IMR-90 (cell line): ENCODE results near the gene NSD2. TPM values are rescaled to one million over a fixed set of nuclear protein-coding genes. Genes with fewer than 3 reads are reported as not detected.

Experiments
- ATAC-seq: fragments of 200-7000 bp; cut with Tn5 transposase; 2 replicates; pipeline ENCODE4 v1.9.1; 2020; ENCODE audit warnings: low read depth, mild to moderate bottlenecking, moderate library complexity
- BruUV-seq: library from RNA; stranded (reverse); fragments of 400-500 nt; replicated peaks from 2 replicates; lab custom pipeline; 2021; lab: Mats Ljungman, UMichigan
- CTCF ChIA-PET: fragments of 300-600 bp; formaldehyde crosslinking; extraction: SDS; loops from one replicate; lab custom pipeline; 2021; ENCODE audit warnings: antibody characterized with exemption; lab: Yijun Ruan, JAX
- POLR2A ChIA-PET: fragments of 300-600 bp; sonication (Branson Sonifier 250); formaldehyde crosslinking; loops from one replicate; lab custom pipeline; 2022; ENCODE audit warnings: antibody characterized with exemption; ENCODE audit not compliant: unreplicated experiment; lab: Charles Lee
- DNase-seq: peaks from one replicate; pipeline ENCODE4 v3.0.0; 2013
- H2AFZ ChIP-seq: replicated peaks from 2 replicates; pipeline ENCODE3; 2013; ENCODE audit warnings: low read length, mild to moderate bottlenecking; ENCODE audit not compliant: poor library complexity
- H2AK5ac ChIP-seq: 2 replicates; pipeline ENCODE4 v1.6.1; 2013; ENCODE audit warnings: low read depth, low read length, inconsistent platforms
- H2AK9ac ChIP-seq: replicated peaks from 2 replicates; pipeline ENCODE3; 2013; ENCODE audit warnings: mild to moderate bottlenecking, low read depth, low read length, moderate library complexity; ENCODE audit not compliant: poor library complexity
- H2BK120ac ChIP-seq: 2 replicates; pipeline ENCODE4 v1.6.1; 2013; ENCODE audit warnings: low read depth, low read length, inconsistent platforms
- H2BK15ac ChIP-seq: 3 replicates; pipeline ENCODE4 v1.6.1; 2013; ENCODE audit warnings: low read depth, low read length, inconsistent platforms
- H2BK20ac ChIP-seq: 2 replicates; pipeline ENCODE4 v1.6.1; 2013; ENCODE audit warnings: low read depth, mild to moderate bottlenecking, inconsistent platforms, low read length, moderate library complexity
- H2BK5ac ChIP-seq: 2 replicates; pipeline ENCODE4 v1.6.1; 2013; ENCODE audit warnings: mild to moderate bottlenecking, low read depth, low read length, inconsistent platforms; ENCODE audit not compliant: poor library complexity, severe bottlenecking
- H3K14ac ChIP-seq: replicated peaks from 2 replicates; pipeline ENCODE4 v1.6.1; 2013; ENCODE audit warnings: low read depth, low read length, inconsistent platforms
- H3K18ac ChIP-seq: 2 replicates; pipeline ENCODE4 v1.6.1; 2013; ENCODE audit warnings: low read depth, low read length, control low read depth
- H3K23ac ChIP-seq: 2 replicates; pipeline ENCODE4 v1.6.1; 2013; ENCODE audit warnings: low read depth, low read length, inconsistent platforms
- H3K27ac ChIP-seq: 2 replicates; pipeline ENCODE4 v1.5.1; 2013; ENCODE audit warnings: mild to moderate bottlenecking, control low read depth, low read length; ENCODE audit not compliant: insufficient read depth
- H3K27me3 ChIP-seq: 2 replicates; pipeline ENCODE4 v1.6.1; 2013; ENCODE audit warnings: low read length; ENCODE audit not compliant: control insufficient read depth, insufficient read depth
- H3K36me3 ChIP-seq: 2 replicates; pipeline ENCODE4 v1.6.1; 2013; ENCODE audit warnings: low read length, mixed read lengths; ENCODE audit not compliant: control insufficient read depth, insufficient read depth
- H3K4ac ChIP-seq: 2 replicates; pipeline ENCODE4 v1.6.1; 2013; ENCODE audit warnings: low read depth, low read length, inconsistent platforms
- H3K4me1 ChIP-seq: 2 replicates; pipeline ENCODE4 v1.6.1; 2013; ENCODE audit warnings: low read length, mixed read lengths; ENCODE audit not compliant: control insufficient read depth, insufficient read depth
- H3K4me2 ChIP-seq: 2 replicates; pipeline ENCODE4 v1.6.1; 2013; ENCODE audit warnings: low read depth, mild to moderate bottlenecking, control low read depth, low read length, moderate library complexity
- H3K4me3 ChIP-seq: 2 replicates; pipeline ENCODE4 v1.5.1; 2013; ENCODE audit warnings: low read depth, mild to moderate bottlenecking, control low read depth, low read length, moderate library complexity; ENCODE audit not compliant: insufficient read depth
- H3K56ac ChIP-seq: 2 replicates; pipeline ENCODE4 v1.6.1; 2013; ENCODE audit warnings: low read length, inconsistent platforms; ENCODE audit not compliant: insufficient read depth; ENCODE audit errors: extremely low read depth
- H3K79me1 ChIP-seq, 2 experiments: 2 replicates each; pipeline ENCODE4 v1.6.1; 2013; ENCODE audit warnings: low read length in 2 of 2, inconsistent platforms in 1 of 2, low read depth in 1 of 2
- H3K9ac ChIP-seq: 2 replicates; pipeline ENCODE4 v1.6.1; 2013; ENCODE audit warnings: low read depth, low read length, control low read depth
- H3K9me1 ChIP-seq: 2 replicates; pipeline ENCODE4 v1.6.1; 2013; ENCODE audit warnings: low read length, inconsistent platforms; ENCODE audit not compliant: insufficient read depth
- H3K9me3 ChIP-seq: 2 replicates; pipeline ENCODE4 v1.6.1; 2013; ENCODE audit warnings: low read length; ENCODE audit not compliant: control insufficient read depth, insufficient read depth
- H4K20me1 ChIP-seq: 2 replicates; pipeline ENCODE4 v1.6.1; 2013; ENCODE audit warnings: low read length, inconsistent platforms; ENCODE audit not compliant: insufficient read depth
- H4K5ac ChIP-seq: 2 replicates; pipeline ENCODE4 v1.6.1; 2013; ENCODE audit warnings: mild to moderate bottlenecking, low read depth, low read length, control low read depth
- H4K8ac ChIP-seq, 2 experiments: 2 replicates each; pipeline ENCODE4 v1.6.1; 2013; ENCODE audit warnings: low read depth in 2 of 2, low read length in 2 of 2, control low read depth in 1 of 2, inconsistent platforms in 1 of 2
- H4K91ac ChIP-seq: 2 replicates; pipeline ENCODE4 v1.6.1; 2013; ENCODE audit warnings: low read depth, low read length, inconsistent platforms; ENCODE audit not compliant: insufficient read depth
- FOS ChIP-seq: fragments of 150-350 bp; IDR thresholded peaks from 2 replicates; pipeline ENCODE4 v1.6.1; 2016; ENCODE audit warnings: low read depth, low read length
- MAFK ChIP-seq: IDR thresholded peaks from 2 replicates; pipeline ENCODE4 v1.6.1; 2012; ENCODE audit warnings: low read depth, low read length, improper control_type of control experiment
- MXI1 ChIP-seq: IDR thresholded peaks from 2 replicates; pipeline ENCODE4 v1.6.1; 2012; ENCODE audit warnings: low read depth, mild to moderate bottlenecking, low read length, moderate library complexity, borderline replicate concordance
- RFX5 ChIP-seq: IDR thresholded peaks from 2 replicates; pipeline ENCODE4 v1.8.0; 2012; ENCODE audit warnings: low read depth, mild to moderate bottlenecking, low read length, moderate library complexity
- SMC3 ChIP-seq: fragments of 150-350 bp; IDR thresholded peaks from 2 replicates; pipeline ENCODE4 v1.6.1; 2016; ENCODE audit warnings: low read depth, mild to moderate bottlenecking, antibody characterized with exemption, low read length, moderate library complexity
- WGBS, 2 experiments: methylation state at CpG; one replicate each; pipeline versions ENCODE4 v1.1.5 to v1.1.7; 2013; ENCODE audit warnings: missing lambda C conversion rate in 2 of 2; ENCODE audit not compliant: insufficient read length in 1 of 2; ENCODE audit errors: extremely low coverage in 2 of 2; 5-methylcytosine and 5-hydroxymethylcytosine counted together
- dilution Hi-C: fragments of 300-500 bp; cut with HindIII; formaldehyde crosslinking; loops from one replicate; pipeline ENCODE4 v1.14.3; 2018; ENCODE audit warnings: low sequenced_read_pairs; ENCODE audit not compliant: unreplicated experiment
- in situ Hi-C: fragments of 300-500 bp; cut with MboI; formaldehyde crosslinking; loops from 3 replicates; pipeline ENCODE4 v1.14.3; 2019; ENCODE audit warnings: low sequenced_read_pairs, inconsistent platforms, mixed read lengths
- intact Hi-C: fragments of 100-400 bp; cut with micrococcal nuclease; formaldehyde crosslinking; loops from 2 replicates; pipeline ENCODE4 v1.10.0; 2022
- polyA plus RNA-seq, 3 experiments: library from polyadenylated mRNA; depleted of rRNA; stranded (reverse); fragments of >200 nt; gene quantifications; 2 replicates each; pipeline ENCODE4 v1.2.3, GENCODE V29; 2012; ENCODE audit warnings: low replicate concordance in 1 of 3
- total RNA-seq: library from RNA; depleted of rRNA; stranded (reverse); fragments of >200 nt; gene quantifications from 2 replicates; pipeline ENCODE4 v1.2.3, GENCODE V29; 2012
- TF ChIP-seq, protein P1 (sequence below): fragments of 150-350 bp; IDR thresholded peaks from 2 replicates; pipeline ENCODE4 v1.6.1; 2016; ENCODE audit warnings: low read depth, mild to moderate bottlenecking, low read length, moderate library complexity, borderline replicate concordance

NSD2 gene
- total and polyA plus RNA-seq, 2 of the 4 experiments (the other 2 are of a cell fraction) = 35.9 to 68.1 TPM

DNA sequence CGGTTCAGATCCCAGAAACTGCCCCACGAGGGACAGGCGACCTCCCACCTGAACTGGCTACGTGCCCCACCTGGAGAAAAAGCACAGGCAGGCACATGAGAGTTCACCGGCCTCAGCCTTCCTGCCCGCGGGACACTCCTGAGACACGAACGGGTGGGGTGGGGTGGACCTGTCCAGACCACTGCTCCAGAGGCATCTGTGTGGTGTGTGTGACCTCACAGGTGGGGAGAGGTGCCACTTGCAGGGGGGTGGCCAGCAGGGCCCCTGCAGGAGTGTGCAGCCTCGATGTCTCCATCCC lies 119.1 kb downstream of the NSD2 start:
- Histone ChIP-seq H3K4me3 (no peak overlapping the region), H2BK5ac (no peak overlapping the region), H4K20me1 (peaks cover 11% of the 10 kb centered on the region; the same call in 1 of the 2 replicates), H3K9me3 (no peaks in the 10 kb centered on the region), H2BK20ac (no peak overlapping the region), H2BK15ac (no peak overlapping the region), H2AK5ac (no peak overlapping the region), H2AFZ (peak overlapping the region; percentile 43), H4K91ac (no peak overlapping the region), H3K27ac (no peak overlapping the region), H3K4me1 (no peaks in the 10 kb centered on the region), H3K9ac (no peak overlapping the region), H4K8ac (no peak overlapping the region), H3K4ac (no peak overlapping the region), H3K79me1 (peaks cover 16 to 30% of the 10 kb centered on the region in 2 experiments), H3K27me3 (no peaks in the 10 kb centered on the region), H3K18ac (no peak overlapping the region), H4K5ac (no peak overlapping the region), H3K4me2 (no peak overlapping the region), H3K56ac (no peak overlapping the region), H3K14ac (no peak overlapping the region), H2AK9ac (no peak overlapping the region), H3K23ac (no peak overlapping the region), H2BK120ac (no peak overlapping the region), H3K36me3 (peaks cover 43% of the 10 kb centered on the region), H3K9me1 (peaks cover 15% of the 10 kb centered on the region)
- dilution Hi-C loops (no loop called here), in situ Hi-C loops (no loop called here), intact Hi-C loops (no loop called here)
- ATAC-seq (no peak), DNase-seq (no peak)
- TF ChIP-seq SMC3 (no peak), MXI1 (no peak), FOS (no peak), MAFK (no peak), RFX5 (no peak)
- TF ChIP-seq, protein P1, sequence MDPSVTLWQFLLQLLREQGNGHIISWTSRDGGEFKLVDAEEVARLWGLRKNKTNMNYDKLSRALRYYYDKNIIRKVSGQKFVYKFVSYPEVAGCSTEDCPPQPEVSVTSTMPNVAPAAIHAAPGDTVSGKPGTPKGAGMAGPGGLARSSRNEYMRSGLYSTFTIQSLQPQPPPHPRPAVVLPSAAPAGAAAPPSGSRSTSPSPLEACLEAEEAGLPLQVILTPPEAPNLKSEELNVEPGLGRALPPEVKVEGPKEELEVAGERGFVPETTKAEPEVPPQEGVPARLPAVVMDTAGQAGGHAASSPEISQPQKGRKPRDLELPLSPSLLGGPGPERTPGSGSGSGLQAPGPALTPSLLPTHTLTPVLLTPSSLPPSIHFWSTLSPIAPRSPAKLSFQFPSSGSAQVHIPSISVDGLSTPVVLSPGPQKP = no peak
- ChIA-PET CTCF (no interaction called here), POLR2A (no interaction called here)
- BruUV-seq = no TSS peak
- WGBS, 2 experiments = 100% methylated on average over 1 of the region's 10 CpGs; no CpG with 5 or more reads in 1 of the 2 experiments
